ENCODE data around the gene SGCA. TPM values are rescaled to one million over a fixed set of nuclear protein-coding genes. Genes with fewer than 3 reads are reported as not detected.

The SGCA gene
- total and polyA plus RNA-seq, 9 of the 15 experiments (the other 6 are each of a cell fraction or from before 2014, with no cell fraction given): not detected

DNA sequence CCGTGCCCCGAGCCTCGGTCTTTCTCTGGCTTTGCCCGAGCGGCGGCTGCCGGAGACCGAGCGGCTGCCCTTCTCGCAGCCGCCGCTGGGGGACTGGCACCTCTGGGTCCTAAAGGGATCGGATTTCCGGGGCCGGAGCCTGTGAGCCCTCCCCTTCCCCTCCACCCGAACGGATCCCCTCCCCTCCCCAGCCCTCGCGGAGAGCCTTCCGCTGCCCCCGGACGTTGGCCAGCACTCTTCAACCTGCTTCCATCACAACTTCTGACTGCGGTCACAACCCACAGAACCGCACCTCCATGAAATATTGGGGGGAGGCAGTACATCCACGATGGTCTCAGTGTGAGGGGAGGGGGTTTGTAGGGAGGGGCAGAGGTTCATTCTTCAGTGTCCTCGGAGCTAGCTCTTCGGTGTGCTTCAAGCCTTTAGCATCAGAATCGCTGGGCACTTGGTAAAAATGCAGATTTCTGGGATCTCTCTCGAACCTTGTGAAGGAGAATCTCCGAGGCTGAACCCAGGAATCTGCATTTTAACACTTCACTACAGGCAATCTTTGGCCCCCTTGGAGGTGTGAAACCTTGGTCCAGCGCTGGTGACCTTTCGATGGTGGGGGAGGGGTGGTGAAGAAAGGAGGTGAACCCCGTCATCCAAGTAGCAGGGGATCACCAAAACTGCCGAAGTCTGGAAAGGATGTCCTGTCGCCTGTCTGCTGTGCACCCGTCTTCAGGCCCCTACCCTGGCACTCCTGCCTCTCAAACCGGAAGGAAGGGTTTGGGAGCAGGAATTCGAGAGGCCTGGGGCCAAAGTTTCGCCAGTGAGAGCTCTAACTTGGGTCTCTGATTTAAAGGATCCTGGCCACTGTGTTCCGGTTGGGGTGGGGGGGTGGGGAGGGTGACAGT lies 14.5 kb upstream of the SGCA start (continued):
- TF ChIP-seq HCFC1 (IDR thresholded peaks at IDR 0.05; ENCODE audit: low read depth, low read length) (no peak; the same call in 1 of the 2 replicates), STAT5B (CRISPR knock-in tag; IDR thresholded peaks at IDR 0.05) (no peak), ZNF224 (CRISPR knock-in tag; IDR thresholded peaks at IDR 0.05) (no peak), RCOR1 (IDR thresholded peaks at IDR 0.05; ENCODE audit: borderline replicate concordance in 1 of 2, low read depth in 2 of 2, low read length in 2 of 2) (peak in 1 of 2 experiments; percentile 57; a peak in 2 of 4 replicates), TCF3 (CRISPR knock-in tag; IDR thresholded peaks at IDR 0.05) (no peak), MCM3 (IDR thresholded peaks at IDR 0.05) (no peak), CREM (IDR thresholded peaks at IDR 0.05; ENCODE audit: low read depth) (no peak; the same call in none of the 2 replicates), ETV5 (CRISPR knock-in tag; IDR thresholded peaks at IDR 0.05; ENCODE audit: low read depth) (peak; percentile 74), CHD4 (IDR thresholded peaks at IDR 0.05; ENCODE audit: insufficient read depth, insufficient replicate concordance, low read depth, low read length, poor library complexity, severe bottlenecking) (peak; percentile 74), HMG20A (CRISPR knock-in tag; conservative IDR thresholded peaks at IDR 0.05) (no peak), CC2D1A (IDR thresholded peaks at IDR 0.05) (peak; percentile 24; the same call in 1 of the 2 replicates), ZNF507 (tag; conservative IDR thresholded peaks at IDR 0.05) (no peak), PHB (CRISPR knock-in tag; IDR thresholded peaks at IDR 0.05) (no peak), YBX1 (IDR thresholded peaks at IDR 0.05) (no peak)
- TF ChIP-seq, protein P1, sequence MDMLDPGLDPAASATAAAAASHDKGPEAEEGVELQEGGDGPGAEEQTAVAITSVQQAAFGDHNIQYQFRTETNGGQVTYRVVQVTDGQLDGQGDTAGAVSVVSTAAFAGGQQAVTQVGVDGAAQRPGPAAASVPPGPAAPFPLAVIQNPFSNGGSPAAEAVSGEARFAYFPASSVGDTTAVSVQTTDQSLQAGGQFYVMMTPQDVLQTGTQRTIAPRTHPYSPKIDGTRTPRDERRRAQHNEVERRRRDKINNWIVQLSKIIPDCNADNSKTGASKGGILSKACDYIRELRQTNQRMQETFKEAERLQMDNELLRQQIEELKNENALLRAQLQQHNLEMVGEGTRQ (CRISPR knock-in tag; IDR thresholded peaks at IDR 0.05): no peak
- TF ChIP-seq, protein P2, sequence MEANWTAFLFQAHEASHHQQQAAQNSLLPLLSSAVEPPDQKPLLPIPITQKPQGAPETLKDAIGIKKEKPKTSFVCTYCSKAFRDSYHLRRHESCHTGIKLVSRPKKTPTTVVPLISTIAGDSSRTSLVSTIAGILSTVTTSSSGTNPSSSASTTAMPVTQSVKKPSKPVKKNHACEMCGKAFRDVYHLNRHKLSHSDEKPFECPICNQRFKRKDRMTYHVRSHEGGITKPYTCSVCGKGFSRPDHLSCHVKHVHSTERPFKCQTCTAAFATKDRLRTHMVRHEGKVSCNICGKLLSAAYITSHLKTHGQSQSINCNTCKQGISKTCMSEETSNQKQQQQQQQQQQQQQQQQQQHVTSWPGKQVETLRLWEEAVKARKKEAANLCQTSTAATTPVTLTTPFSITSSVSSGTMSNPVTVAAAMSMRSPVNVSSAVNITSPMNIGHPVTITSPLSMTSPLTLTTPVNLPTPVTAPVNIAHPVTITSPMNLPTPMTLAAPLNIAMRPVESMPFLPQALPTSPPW (CRISPR knock-in tag; IDR thresholded peaks at IDR 0.05): peak; percentile 90
- TF ChIP-seq, protein P3, sequence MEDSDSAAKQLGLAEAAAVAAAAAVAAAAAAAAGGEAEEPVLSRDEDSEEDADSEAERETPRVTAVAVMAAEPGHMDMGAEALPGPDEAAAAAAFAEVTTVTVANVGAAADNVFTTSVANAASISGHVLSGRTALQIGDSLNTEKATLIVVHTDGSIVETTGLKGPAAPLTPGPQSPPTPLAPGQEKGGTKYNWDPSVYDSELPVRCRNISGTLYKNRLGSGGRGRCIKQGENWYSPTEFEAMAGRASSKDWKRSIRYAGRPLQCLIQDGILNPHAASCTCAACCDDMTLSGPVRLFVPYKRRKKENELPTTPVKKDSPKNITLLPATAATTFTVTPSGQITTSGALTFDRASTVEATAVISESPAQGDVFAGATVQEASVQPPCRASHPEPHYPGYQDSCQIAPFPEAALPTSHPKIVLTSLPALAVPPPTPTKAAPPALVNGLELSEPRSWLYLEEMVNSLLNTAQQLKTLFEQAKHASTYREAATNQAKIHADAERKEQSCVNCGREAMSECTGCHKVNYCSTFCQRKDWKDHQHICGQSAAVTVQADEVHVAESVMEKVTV (CRISPR knock-in tag; IDR thresholded peaks at IDR 0.05): peak; percentile 26; the same call in 1 of the 2 replicates
- TF ChIP-seq, protein P4, sequence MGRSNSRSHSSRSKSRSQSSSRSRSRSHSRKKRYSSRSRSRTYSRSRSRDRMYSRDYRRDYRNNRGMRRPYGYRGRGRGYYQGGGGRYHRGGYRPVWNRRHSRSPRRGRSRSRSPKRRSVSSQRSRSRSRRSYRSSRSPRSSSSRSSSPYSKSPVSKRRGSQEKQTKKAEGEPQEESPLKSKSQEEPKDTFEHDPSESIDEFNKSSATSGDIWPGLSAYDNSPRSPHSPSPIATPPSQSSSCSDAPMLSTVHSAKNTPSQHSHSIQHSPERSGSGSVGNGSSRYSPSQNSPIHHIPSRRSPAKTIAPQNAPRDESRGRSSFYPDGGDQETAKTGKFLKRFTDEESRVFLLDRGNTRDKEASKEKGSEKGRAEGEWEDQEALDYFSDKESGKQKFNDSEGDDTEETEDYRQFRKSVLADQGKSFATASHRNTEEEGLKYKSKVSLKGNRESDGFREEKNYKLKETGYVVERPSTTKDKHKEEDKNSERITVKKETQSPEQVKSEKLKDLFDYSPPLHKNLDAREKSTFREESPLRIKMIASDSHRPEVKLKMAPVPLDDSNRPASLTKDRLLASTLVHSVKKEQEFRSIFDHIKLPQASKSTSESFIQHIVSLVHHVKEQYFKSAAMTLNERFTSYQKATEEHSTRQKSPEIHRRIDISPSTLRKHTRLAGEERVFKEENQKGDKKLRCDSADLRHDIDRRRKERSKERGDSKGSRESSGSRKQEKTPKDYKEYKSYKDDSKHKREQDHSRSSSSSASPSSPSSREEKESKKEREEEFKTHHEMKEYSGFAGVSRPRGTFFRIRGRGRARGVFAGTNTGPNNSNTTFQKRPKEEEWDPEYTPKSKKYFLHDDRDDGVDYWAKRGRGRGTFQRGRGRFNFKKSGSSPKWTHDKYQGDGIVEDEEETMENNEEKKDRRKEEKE (IDR thresholded peaks at IDR 0.05; ENCODE audit: borderline replicate concordance in 1 of 2, control insufficient read depth in 1 of 2, low read depth in 2 of 2, low read length in 1 of 2): no peak
